ENCODE data around the gene NEB.
A peak's percentile ranks its signal among the peaks of the same experiment; 100 is the strongest.
"Not testable (repeated sequence)": the region's sequence is repeated elsewhere in the genome, so short reads cannot be mapped to it uniquely, and the experiment has no call there.

The NEB gene

DNA sequence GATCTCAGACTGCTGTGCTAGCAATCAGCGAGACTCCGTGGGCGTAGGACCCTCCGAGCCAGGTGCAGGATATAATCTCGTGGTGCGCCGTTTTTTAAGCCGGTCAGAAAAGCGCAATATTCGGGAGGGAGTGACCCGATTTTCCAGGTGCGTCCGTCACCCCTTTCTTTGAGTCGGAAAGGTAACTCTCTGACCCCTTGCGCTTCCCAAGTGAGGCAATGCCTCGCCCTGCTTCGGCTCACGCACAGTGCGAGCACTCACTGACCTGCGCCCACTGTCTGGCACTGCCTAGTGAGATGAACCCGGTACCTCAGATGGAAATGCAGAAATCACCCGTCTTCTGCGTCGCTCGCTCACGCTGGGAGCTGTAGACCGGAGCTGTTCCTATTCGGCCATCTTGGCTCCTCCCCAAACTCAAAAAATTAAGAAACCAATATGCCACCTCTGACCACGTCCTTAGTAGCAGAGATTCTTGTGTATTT lies 29.8 kb downstream of the NEB start:
- DNase-seq (ENCODE audit: low spot score): not testable (repeated sequence)

DNA sequence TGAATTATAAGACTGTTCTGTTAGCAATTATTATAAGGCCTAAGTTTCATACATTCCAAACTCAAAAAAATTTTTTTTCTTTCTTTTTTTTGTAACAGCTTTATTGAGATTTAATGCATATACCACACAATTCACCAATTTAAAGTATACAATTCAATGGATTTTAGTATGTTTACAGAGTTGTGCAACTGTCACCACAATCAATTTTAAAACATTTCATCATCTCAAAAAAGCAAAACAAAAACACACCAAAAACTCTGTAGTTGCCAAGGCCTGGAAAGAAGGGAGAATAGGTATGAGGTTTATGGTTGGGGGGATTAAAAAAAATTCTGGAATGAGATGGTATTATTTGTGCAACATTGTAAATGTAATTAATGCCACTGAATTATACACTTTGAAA lies 36.1 kb downstream of the NEB start:
- DNase-seq (ENCODE audit: low spot score): not testable (repeated sequence)

DNA sequence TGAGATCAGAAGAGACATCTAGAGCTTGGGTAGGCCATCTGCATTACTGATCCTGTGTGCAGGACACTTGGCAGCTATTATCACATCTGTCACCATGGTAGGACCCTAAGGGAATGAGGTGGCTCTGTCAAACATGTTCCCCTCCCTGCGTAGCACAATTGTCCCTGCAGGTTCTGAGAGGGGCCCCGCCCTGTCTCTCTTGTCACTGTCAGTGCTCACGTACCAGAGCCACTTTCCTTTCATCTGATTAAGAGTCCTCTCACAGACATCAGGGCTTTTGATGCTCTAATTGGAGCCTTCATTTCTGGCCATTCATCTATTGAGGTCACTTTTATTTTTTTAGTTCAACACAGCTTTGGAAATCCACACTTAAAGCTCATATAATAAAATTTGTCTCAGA lies 38.5 kb downstream of the NEB start:
- DNase-seq (ENCODE audit: low spot score): no peak

DNA sequence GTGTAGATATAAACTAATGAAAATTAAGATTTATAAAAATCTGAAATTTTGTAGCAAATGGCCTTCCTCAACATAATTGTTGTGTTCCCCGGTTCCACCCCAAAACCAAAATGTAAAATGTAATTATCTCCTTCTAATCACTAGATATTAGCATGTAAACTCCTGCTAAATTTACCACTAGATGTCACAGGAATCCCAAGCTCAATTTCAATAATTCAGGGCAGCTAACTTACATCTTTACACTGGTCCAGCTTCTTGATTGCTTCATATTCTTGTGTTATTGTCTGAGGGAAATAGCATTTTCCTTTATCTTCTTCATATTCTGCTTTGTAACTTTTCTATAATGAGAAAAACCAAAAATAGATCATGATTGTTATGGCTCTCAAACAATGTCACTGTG lies 42.6 kb downstream of the NEB start:
- DNase-seq (ENCODE audit: low spot score): no peak

DNA sequence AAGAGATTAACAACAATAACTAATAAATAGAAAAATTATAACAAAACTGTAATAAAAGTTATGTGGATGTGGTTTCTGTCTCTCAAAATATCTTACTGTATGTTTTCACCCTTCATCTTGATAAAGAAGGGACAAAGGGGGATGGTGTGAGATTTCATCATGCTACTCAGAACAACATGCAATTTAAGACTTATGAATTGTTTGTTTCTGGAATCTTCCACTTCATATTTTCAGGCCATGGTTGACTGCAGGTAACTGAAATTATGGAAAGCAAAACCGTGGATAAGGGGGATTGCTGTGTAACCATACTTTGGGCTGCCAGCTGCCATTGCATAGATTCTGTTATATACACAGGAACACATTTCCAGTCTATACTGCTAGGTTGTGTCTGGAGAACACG lies 45.6 kb downstream of the NEB start:
- DNase-seq (ENCODE audit: low spot score): no peak

DNA sequence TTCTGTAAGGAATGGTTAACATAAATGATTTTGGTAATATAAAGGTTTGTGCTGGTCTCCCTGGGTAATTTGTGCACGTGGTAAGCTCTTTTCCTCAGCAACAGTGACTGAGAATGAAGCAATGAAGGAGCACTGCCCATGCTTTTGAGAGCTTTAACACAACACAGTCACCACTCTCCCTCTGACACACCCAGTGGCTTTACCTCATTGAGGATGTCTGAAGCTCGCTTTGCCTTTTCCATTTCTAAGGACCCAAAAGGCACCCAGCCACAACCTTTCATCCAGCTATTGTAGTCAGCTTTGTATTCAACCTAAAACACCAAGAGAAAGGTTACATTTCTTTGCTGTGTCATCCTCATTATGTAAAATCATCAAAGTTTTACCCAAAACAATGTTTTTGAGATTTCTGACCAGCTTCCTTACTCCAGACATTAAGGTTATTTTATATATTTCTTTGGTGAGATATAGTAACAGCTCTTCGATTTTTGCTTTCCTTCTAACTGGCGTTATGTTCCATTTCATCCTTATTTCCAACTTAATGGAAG lies 51.7 kb downstream of the NEB start:
- DNase-seq (ENCODE audit: low spot score): no peak

DNA sequence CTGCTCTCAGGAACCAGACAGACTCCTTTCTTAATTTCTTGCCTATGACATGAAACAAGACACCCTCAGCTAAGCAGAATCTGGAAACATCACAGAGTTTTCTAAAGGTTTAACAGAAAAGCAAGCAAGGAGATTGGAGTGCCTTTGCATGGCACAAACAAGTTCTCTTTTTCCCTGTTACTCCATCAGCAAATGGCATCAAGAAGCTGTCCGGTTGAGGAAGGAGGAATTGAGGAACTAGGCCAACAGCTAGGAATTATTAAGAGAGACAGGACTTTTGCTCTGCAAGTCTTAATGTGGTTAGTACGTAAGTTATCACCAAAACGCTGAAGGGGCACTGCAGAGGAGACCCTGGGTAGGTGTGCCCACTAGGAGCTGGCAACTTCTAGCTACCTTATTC lies 53.2 kb downstream of the NEB start:
- no peak for DNase-seq (ENCODE audit: low spot score)

DNA sequence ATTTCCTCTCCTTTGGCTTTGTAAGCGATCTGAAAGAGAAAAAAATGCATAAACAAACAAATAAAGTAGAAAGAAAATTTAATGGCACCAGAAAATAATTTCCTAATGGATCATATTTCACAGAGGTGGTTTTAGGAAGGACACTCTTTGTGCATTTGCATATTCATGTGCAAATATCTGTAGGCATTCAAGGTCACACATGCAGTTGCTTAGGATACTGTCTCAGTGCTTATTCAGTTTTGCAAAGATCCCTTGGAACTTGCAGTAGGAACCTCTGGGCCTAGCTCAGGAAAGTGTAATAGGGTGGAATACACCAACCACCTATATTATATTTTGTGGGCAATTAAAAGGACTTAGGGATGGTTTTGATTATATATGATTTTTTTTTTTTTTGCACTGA lies 54.3 kb downstream of the NEB start:
- DNase-seq (ENCODE audit: low spot score): no peak

DNA sequence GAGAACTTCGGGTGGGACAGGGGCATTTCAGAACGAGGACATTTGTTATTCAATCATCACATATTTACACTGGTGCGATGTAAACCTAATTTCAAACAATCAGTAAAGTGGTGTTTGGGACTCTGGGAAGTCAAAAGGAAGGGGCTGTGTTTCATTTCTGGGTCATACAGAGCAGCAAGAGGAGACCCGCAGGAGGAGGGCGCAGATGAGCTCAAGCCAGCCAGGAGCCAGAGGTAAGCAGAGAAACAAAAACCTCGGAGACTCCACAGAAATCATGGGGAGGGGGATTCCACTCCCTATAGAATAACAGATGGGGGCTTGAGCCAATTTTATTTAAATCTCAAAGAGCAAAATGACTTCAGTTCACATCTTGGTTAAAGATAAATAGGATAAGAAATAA lies 55.4 kb downstream of the NEB start:
- DNase-seq (ENCODE audit: low spot score): no peak

DNA sequence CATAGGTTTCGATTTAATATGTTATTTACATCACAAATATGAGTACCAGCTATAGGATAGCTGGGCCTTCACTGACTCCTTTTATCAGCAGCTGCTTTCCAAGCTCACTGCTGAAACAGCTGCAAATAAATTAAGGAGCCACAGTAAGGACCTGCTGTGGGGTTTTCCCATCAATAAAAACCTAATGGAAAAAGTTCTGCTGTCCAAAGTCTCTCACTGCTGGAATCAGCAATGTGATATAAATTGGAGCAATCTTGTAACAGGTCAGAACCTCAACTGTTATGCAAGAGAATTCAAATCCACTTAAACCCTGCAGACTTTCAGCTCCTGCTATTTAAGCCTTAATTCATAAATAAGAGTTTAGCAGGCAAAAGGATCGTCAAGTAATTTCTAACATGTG lies 61.3 kb downstream of the NEB start:
- DNase-seq (ENCODE audit: low spot score): no peak

DNA sequence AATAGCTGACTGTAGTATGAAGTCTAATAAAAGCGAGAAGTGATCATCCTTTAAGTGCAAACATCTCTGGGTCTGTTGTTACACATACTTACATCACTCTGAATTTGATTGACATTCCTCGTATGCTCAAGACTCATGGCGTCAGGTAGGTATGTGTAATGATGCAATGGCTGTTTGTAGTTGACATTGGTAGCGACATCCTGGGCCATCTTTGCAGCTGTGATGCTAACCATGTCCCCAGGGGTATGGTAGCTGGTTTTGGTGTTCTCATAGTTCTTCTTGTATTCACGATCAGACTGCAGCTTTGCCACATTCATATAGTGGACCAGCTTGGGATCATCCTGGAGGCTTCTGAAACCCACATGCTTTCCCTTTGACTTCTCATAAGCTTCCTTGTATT lies 62.0 kb downstream of the NEB start:
- no peak for DNase-seq (ENCODE audit: low spot score)

DNA sequence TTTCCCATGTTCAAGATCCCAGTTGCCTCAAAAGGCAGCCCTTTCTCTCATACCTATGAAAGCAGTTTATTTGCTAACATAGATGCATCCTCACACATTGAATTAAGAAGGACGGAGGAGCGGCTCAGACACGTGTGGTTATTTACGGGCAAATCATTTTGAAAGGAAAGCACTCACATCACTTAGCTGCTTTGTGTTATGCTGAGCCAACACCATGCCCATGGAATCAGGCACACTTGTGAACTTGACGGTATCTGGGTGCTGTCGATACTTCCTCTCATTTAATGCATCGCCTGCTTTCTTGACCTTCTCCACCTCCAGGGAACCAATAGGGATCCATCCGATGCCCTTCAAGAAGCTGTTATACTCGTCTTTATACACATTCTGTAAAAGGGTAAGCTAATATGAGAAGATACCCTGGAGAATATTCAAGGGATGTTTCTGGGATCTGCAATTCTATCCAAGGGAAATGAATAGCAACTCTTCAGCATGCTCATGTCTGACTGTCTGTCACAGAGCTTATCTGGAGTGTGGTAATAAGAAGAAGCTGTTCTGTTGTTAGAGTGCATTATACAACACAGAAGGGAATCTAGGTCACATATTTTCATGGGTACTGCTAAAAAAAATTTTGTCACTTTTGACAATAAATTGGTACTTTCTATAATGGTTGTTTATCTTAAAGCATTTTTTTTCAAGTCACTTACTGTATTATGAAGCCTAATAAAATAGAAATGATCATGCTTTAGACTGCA lies 63.3 kb downstream of the NEB start:
- peak; percentile 15 for DNase-seq (ENCODE audit: low spot score)

DNA sequence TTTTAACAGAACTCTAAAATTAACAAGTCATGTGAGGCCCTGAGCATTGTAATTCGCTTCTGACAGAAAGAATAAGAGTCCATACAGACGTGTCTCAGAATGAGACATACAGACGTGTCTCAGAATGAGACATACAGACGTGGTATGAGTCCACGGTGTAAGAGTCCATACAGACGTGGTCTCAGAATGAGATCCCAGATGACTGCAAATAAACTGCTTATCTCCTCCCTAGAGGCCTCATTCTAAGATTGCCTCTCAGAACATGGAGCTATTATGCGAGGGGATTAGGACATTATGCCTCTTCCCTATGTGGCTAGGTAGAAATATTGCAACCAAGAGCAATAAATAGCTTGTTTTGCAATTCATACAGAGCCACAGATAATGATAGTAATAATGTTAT lies 63.9 kb downstream of the NEB start:
- DNase-seq (ENCODE audit: low spot score): no peak

DNA sequence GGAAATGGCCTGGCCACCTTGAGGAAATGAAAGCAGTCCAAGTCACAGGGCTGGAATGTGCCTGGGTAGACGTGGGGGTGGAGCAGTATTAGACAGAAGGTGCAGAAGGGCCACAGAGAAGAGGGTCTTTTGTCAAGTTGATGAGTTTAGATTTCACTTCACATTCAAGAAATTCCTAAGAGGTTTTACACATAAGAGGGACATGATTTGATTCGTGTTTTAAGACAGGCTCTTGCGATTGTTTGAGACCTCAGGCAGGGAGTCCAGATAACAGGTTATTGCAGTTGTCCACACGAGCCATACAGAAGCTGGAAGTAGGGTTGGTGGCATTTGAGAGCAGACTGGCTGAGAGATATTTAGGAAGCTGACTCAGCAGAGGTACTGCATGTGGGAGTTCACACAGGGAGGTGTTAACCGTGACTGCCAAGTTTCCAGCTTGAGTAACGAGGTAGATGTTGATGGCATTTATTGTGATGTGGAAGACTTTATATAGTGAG lies 64.6 kb downstream of the NEB start:
- DNase-seq (ENCODE audit: low spot score): peak; percentile 27

DNA sequence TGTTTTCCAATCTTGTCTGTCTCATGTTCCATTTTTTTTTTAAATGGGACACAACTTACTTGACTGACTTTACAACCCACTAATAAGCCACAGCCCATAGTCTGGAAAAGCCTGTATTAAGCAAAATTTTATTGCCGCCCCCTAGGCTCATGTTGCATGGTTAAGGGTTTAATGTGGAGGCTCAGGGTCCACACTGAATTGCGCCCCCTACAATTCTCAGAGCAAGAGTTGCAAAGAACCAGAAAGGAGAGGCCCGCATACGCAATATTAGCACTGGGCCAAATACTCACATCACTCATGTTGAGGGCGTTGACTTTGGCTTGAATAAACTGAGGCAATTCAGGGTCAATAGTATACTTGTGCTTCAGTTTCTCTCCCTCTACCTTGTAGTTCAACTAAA lies 65.5 kb downstream of the NEB start:
- no peak for DNase-seq (ENCODE audit: low spot score)

DNA sequence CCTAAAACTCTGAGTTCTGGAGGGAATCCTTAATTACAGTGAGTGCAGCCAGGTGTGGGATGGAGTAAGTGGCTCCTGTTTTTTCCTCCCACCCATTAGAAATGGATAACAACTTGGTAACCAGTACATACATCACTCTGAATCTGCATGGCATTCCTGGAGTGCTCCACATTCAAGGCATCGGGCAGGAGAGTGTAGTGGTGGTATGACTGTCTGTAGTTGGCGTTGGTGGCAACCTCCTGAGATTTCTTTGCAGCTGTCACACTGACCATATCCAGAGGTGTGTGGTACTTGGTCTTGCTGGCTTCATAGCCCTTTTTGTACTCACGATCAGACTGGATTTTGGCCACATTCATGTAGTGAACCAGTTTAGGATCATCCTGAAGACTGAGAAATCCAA lies 68.3 kb downstream of the NEB start:
- no peak for DNase-seq (ENCODE audit: low spot score)

DNA sequence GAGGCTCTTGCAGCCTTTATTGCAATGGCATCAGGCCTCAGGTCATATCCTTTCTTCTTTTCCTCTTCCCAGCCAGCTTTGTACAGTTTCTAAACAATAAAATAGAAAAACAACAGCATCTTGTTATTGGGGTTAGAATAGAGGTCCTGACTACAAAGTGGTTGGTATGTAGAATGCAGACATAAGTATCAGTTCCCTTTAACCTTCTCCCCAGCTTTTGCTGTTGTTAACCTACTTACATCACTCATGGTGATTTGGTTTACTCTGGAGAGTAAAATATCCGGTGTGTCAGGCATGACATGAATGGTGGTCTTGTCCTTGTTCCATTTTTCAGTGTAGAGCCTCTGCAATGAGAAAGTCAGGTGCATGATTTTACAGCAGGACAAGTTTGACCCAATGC lies 69.8 kb downstream of the NEB start:
- no peak for DNase-seq (ENCODE audit: low spot score)

DNA sequence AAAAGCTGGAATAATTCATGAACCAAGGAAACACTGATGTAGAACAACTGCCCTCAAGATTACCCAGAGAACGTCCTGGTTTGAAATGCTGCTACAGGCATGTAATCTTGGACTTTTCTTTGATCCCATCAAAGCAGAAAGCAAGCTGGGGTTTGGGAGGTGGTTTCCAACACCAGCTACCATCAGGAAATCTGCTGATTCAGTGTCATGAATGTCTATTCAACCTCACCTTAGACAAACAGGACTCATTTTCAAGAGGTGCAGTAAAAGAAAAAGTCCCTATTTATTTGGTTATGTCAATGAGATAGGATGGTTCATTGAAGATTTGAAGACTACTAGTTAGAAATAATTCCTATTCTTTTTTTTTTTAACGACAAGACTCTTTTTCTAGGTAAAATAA lies 72.7 kb downstream of the NEB start:
- no peak for DNase-seq (ENCODE audit: low spot score)

DNA sequence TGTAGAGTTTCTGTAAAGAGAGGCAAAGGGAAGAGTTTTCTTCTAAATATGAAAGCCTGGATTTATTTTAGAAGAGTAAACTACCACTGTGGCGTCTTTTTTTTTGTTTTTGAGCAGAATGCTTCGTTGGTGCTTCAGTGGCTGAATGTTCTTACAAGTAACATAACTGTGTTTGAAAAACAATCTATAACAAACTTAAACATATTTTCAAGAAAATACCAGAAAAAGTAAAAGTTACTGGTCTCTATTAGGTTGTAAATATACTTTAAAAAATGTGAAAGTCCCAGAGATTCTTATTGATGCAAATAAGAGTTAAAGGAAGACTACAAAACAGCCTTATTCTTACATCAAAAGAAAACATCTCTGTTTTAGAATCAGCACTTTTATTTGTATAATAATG lies 76.2 kb downstream of the NEB start:
- DNase-seq (ENCODE audit: low spot score): no peak

DNA sequence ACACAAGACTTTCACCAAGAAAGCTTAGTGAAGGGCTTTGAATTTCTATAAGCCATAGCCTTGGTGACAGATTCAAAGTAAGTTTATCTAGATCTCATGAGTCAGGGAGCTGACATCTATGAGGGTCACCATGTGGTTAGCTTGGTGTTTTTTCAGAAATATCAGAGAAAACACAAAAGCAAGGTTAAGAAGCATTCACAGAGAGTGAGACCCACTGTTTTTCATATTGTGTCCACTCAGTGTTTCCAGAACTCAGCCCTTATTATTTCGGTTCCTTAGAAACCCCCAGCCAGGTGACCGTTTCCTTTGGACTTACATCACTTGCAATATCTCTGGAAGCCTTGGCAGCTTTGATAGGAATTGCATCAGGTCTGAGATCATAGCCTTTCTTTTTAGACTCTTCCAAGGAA lies 76.6 kb downstream of the NEB start:
- DNase-seq (ENCODE audit: low spot score): no peak

DNA sequence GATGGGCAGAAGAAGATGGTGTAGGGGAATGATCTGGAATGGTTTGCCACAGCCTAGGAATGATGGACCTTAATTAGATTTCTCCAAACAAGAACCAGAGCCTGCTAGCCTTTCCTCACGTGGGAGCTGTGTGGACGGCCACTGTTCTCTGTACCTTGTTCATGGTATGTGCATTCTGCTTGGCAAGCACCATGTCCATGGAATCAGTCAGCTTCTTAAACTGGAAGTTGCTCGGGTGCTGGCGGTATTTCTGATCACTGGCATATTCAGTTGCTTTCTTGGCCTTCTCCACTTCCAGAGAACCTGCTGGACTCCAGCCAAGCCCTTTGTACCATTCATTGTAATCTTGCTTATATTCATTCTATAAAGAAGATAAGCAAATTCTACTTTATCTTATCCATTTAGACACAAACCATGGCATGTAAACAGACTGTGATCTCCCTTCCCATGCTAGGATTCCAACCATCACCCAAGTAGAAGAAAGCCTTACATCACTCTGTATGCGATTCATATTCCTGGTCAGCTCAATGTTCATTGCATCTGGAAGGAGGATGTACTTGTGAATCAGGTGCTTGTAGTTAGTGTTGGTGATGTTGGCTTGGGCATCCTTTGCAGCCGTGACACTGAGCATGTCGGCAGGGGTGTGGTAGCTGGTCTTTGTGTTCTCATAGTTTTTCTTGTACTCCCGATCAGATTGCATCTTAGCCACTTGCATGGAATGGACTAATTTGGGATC lies 78.4 kb downstream of the NEB start:
- no peak for DNase-seq (ENCODE audit: low spot score)

DNA sequence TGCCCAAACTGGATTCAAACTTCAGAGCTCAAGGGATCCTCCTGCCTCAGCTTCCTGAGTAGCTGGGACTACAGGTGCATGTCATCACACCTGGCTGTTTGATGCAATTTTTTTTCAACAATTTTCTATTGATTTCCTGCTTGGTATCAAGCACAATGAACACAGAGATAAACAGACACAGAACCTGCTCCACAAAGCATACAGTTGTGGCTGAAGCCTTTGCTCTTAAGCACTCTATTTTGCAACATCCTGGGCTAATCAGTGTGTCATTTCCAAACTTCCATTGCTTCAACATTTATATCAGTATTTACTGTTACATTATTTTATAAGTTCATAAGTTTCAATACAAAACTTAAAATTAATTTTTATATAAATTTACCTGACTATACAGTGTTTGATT lies 79.4 kb downstream of the NEB start:
- no peak for DNase-seq (ENCODE audit: low spot score)

DNA sequence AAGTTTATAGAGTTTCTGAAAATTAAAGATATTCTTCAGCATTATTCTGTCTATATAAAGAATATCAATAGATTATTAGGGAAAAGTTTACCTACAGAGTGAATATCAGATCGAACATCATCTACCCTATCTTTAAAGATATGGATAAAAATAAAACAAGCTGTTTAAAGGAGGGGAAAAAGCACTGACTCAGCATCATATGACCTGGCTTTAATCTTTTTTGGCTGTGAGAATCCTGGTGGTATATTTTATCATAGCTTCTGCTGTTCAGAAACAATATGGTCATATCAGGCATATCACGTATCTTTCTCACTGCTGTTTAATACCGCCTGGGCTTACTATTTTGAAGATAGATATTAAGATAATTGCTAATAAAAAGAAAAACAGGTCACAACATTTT lies 80.2 kb downstream of the NEB start:
- DNase-seq (ENCODE audit: low spot score): no peak
